Skin epidermis (tissue), 12 donors: ENCODE data around the gene SULT1E1.
A peak's percentile ranks its signal among the peaks of the same experiment; 100 is the strongest.

Source experiments
- H3K27ac ChIP-seq, 21 experiments: fragments of 200-600 bp; sonication (generic) in 11 of 21; one replicate each; pipeline ENCODE4 v1.5.0; 2020; ENCODE audit warnings: mild to moderate bottlenecking in 3 of 21, inconsistent platforms in 2 of 21, moderate library complexity in 2 of 21
- H3K4me3 ChIP-seq, 7 experiments: fragments of 200-600 bp; sonication (generic) in 2 of 7; one replicate each; pipeline ENCODE4 v1.5.0; 2020; ENCODE audit warnings: inconsistent platforms in 2 of 7, mild to moderate bottlenecking in 2 of 7, moderate library complexity in 1 of 7

Gene SULT1E1

DNA sequence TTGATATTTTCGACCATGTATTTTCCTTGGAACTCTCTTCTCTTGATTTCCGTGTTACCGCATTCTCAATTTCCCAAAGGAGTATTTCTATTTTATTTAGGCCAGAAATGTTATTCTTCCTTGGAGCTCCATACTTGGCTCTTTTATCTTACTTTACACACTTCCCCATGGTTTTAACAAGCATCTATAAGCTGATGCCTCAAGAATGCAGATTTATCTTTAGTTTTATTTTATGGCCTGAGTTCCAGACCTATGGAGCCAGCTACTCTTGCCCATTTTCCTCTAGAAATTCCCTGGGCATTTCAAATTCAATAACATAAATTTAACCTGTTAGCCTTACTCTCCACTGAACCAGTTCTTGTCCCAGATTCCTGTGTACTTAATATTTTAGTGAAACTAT lies 43.7 kb downstream of the SULT1E1 start:
- Histone ChIP-seq H3K27ac (no peak overlapping the region), H3K4me3 (no peak overlapping the region)

DNA sequence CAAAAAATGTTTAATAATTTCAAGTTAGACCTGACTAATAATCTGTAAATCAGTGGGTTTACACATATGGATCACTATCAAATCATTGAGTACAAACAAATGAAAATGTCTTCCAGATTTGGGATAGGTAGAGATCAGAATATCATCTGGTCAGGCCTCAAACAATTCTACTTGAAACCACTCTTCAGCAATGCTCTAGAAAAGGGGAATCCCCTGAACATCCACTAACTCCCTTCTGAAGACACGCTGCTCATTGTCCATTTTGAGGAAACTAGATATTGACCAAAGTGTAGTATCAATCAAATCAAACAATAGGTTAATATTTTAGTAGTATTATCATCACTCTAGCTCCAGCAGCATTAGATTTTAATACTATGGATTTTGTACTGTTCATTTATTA lies 46.3 kb downstream of the SULT1E1 start:
- Histone ChIP-seq H3K4me3 (no peak overlapping the region), H3K27ac (no peak overlapping the region)

DNA sequence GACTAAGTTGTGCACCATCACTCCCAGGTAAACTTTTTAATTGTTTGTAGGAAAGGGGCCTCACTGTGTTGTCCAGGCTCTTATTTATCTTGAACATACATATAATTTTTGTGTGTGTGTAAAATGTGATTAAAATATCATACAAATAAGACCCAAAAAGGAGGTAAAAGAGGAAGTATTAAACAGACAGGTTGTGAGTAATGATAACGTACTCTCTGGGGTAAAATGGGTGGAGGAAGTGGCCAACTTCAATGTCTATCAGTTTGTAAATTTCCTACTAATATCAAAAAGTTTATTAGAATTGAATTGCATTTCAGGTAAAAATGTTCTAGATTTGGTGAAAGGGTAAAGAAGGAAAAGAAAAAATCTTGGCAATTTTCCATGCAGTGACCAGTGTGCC lies 48.8 kb downstream of the SULT1E1 start:
- no peak overlapping the region for H3K4me3 ChIP-seq
- H3K27ac ChIP-seq, result no peak overlapping the region

DNA sequence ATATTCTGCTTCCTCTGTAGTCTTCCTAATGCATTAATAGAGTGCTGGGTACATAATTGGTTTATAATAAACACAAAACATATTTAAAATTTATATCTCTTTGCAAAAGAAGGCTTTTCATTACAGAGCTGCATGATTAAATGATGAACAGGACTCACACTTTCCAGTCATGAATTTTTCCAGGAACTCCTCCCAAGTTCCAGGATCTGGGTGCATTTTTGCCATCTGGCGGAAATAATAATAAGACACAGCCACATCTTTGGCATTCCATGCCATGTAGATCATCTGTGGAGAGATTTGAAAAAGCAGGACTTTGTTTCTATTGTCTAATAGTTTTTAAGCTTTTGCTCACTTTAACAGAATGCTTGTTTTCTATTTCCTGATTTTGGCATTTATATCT lies 59.3 kb downstream of the SULT1E1 start:
- peak overlapping the region in 1 of 21 experiments; percentile 4 for H3K27ac ChIP-seq
- no peak overlapping the region for H3K4me3 ChIP-seq

DNA sequence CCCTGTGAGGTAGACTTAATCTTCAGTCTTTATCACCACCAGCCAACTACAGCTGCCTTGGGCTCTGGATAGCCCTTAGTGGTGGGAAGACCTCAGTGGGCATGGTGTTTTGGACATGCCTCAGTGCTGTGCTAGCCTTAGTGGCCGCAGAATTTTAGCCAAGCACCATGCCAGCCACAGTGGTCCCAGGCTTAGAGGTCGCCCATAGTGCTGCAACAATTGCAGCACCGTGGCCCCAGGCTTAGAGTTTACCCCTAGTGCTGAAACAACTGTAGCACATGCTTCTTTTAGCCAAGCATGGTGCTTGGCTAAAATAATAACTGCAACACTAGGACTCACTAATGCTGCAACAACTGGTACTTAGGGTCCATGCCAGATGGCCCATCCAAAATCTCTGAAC lies 60.6 kb downstream of the SULT1E1 start:
- no peak overlapping the region for H3K27ac ChIP-seq
- H3K4me3 ChIP-seq, result no peak overlapping the region

DNA sequence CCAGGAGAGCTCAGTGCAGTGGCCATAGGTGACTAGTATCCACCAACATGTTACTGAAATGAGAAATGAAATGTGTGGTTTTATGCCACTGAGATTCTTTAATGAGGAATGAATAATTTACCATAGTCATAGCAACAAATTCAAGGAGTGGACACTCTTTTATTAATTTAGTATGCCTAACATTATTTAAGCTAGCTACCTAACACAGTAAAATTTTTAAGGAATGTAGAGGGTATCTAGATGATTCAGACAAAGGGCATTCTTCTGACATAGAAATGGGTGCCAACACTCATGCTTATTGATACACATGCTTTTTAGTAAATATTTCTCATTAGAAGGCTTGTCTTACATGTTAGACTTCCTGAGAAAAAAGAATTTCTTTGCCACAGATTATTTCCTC lies 66.2 kb downstream of the SULT1E1 start:
- H3K27ac ChIP-seq, result no peak overlapping the region
- no peak overlapping the region for H3K4me3 ChIP-seq
